Esophagus squamous epithelium (tissue), 4 donors: ENCODE measurements around the gene C22orf15.

ENCODE experiments used
- POLR2A ChIP-seq, 4 donors: fragments of 450-650 bp; IDR thresholded peaks; one replicate each; pipeline ENCODE4 v1.6.1; 2017; ENCODE audit warnings: antibody characterized with exemption in 4 of 4, mild to moderate bottlenecking in 4 of 4, moderate library complexity in 3 of 4
- TF ChIP-seq, protein P1 (sequence below), 6 experiments: fragments of 450-650 bp in 4 of 6; fragments of 200-600 bp in 2 of 6; sonication (generic) in 2 of 6; IDR thresholded peaks; one replicate each; pipeline ENCODE4 v1.5.1; 2016 to 2019; ENCODE audit warnings: antibody characterized with exemption in 6 of 6, mild to moderate bottlenecking in 4 of 6, moderate library complexity in 4 of 6

DNA sequence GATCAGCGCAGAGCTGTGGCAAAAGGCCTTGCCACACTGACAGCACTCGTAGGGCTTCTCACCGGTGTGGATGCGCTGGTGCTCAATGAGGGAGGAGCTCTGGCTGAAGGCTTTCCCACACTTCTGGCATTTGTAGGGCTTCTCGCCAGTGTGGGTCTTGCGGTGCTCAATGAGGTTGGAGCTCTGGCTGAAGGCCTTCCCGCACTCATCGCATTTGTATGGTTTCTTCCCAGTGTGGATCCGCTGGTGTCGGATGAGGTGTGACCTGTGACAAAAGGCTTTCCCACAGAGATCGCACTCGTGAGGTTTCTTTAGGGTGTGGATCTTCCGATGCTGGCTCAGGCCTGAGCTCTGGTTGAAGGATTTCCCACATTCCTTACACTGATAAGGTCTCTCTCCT, 18.8 kb upstream of the C22orf15 start:
- TF ChIP-seq POLR2A (IDR thresholded peaks at IDR 0.05) = no peak
- TF ChIP-seq, protein P1, sequence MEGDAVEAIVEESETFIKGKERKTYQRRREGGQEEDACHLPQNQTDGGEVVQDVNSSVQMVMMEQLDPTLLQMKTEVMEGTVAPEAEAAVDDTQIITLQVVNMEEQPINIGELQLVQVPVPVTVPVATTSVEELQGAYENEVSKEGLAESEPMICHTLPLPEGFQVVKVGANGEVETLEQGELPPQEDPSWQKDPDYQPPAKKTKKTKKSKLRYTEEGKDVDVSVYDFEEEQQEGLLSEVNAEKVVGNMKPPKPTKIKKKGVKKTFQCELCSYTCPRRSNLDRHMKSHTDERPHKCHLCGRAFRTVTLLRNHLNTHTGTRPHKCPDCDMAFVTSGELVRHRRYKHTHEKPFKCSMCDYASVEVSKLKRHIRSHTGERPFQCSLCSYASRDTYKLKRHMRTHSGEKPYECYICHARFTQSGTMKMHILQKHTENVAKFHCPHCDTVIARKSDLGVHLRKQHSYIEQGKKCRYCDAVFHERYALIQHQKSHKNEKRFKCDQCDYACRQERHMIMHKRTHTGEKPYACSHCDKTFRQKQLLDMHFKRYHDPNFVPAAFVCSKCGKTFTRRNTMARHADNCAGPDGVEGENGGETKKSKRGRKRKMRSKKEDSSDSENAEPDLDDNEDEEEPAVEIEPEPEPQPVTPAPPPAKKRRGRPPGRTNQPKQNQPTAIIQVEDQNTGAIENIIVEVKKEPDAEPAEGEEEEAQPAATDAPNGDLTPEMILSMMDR (IDR thresholded peaks at IDR 0.05) = no peak
